ENCODE results near the gene U2AF1L4.

DNA sequence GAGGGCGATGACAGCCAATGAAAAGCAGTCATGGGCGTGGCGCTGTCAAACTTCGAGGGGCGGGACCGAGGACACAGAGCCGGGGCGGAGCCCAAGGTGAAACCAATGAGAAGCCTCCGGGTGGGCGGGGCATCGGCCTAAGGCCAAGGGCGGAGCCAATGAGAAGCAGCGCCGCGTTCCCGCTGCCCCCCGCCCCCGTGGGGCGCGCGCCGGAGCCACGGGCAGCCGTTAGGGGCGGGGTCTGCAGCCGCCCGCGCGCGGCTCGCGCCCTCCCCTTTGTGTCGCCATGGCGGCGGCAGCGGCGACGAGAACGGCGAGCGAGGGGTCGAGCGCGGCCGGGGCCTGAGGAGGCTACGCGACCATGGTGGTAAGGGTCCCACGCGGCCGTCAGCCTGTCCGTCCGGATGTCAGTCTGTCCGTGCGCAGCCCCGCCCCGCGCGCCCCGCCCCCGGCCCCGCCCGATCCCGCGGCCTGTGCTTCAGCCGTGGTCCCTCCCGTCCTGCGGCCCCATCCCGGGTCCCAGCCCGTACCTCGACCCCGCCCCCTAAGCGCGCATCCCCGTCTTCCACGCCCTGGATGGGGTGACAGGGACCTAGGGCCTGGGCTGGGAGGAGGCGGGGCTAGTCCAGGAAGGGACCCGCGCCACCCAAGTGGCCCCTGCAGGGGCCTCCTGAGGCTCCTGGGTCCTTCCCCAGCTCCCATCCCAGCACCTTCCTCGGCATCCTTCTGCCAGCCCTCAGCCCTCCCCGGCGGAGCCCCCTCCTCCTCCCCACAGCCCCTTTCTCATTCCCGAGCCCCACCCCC lies 30.3 kb upstream of the U2AF1L4 start, which contains the start of gene ARHGAP33:
- no peak for TF ChIP-seq ARNTL (CRISPR knock-in tag; IDR thresholded peaks at IDR 0.05; ENCODE audit: borderline replicate concordance, low read depth)
- no peak for TF ChIP-seq RARB (CRISPR knock-in tag; IDR thresholded peaks at IDR 0.05)
- no peak for TF ChIP-seq ZFP3 (CRISPR knock-in tag; IDR thresholded peaks at IDR 0.05)
- no peak for TF ChIP-seq TCF4 (CRISPR knock-in tag; IDR thresholded peaks at IDR 0.05; ENCODE audit: borderline replicate concordance)
